Measurements from ENCODE around the gene NTN1. TPM values are rescaled to one million over a fixed set of nuclear protein-coding genes. Genes with fewer than 3 reads are reported as not detected.

NTN1 gene
- total RNA-seq, 1 experiment from 2014 or later = 0.94 TPM

DNA sequence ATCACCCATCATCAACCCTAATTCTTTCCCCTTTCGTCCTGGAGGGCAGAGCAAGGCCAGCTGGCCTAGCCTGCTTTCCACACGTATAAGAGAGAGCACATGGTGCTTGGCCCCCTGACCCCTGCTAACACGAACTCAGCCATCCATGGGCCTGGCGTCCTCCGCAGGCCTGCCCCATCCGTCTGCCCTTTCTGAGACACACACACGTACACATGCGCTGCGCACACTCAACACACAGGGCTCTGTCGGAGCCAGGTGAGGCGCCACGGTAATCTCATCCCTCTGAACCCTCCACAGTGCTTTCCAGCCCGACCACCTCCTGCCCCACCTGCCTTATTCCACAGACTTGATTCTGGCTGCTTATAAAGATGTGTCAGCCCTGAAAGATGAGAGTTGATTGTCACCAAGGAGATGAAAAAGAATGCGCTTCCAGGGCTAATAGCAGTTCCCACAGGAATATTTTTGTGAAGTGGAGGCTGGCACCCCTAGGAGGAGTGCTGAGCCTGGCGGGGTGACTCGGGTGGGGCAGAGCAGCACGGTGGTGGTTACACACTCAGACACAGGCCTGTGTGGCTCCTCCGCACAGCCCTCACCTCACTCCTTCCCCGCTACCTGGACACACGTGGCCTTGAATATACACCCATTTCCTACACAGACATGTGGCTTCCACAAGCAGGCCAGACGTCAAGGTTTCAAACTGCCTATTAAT is 228.1 kb downstream of the NTN1 start:
- no TSS peak for BruUV-seq (replicated peaks)
- Mint-ChIP-seq H3K4me1 (ENCODE audit: low read depth, unreplicated experiment) (no peaks in the 10 kb centered on the region), H3K9me3 (ENCODE audit: low read depth, unreplicated experiment) (no peaks in the 10 kb centered on the region), H3K4me3 (ENCODE audit: low read depth, unreplicated experiment) (no peak overlapping the region), H3K27ac (ENCODE audit: unreplicated experiment) (no peak overlapping the region), H3K27me3 (ENCODE audit: unreplicated experiment) (no peaks in the 10 kb centered on the region), H3K36me3 (ENCODE audit: insufficient read depth, unreplicated experiment) (no peaks in the 10 kb centered on the region)
- CTCF ChIA-PET = no interaction called here
- intact Hi-C loops (cut with micrococcal nuclease; ENCODE audit: unreplicated experiment) = no loop called here
- TF ChIP-seq, protein P1, sequence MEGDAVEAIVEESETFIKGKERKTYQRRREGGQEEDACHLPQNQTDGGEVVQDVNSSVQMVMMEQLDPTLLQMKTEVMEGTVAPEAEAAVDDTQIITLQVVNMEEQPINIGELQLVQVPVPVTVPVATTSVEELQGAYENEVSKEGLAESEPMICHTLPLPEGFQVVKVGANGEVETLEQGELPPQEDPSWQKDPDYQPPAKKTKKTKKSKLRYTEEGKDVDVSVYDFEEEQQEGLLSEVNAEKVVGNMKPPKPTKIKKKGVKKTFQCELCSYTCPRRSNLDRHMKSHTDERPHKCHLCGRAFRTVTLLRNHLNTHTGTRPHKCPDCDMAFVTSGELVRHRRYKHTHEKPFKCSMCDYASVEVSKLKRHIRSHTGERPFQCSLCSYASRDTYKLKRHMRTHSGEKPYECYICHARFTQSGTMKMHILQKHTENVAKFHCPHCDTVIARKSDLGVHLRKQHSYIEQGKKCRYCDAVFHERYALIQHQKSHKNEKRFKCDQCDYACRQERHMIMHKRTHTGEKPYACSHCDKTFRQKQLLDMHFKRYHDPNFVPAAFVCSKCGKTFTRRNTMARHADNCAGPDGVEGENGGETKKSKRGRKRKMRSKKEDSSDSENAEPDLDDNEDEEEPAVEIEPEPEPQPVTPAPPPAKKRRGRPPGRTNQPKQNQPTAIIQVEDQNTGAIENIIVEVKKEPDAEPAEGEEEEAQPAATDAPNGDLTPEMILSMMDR (IDR thresholded peaks at IDR 0.05; ENCODE audit: unreplicated experiment) = no peak
- no peak for DNase-seq

DNA sequence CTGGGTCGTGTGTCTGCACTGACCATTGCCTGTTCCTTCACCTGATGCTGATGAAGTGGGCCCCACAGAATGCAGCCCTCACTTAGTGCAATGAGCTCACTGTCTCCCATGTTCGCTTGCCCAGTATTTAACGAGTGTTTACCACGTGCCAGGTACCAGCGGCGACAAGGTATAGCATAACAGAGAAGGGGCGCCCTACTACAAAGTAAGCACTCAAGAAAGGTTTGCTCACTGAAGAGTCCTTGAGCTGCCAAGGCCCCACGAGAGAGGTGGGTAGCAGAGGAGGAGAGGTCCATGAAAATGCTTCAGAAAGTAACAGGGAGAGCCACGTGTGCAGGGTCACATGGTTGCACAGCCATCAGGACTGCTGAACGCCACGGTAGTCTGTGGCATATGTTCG is 230.0 kb downstream of the NTN1 start:
- Mint-ChIP-seq H3K9me3 (ENCODE audit: low read depth, unreplicated experiment) (no peaks in the 10 kb centered on the region), H3K27me3 (ENCODE audit: unreplicated experiment) (no peaks in the 10 kb centered on the region), H3K4me3 (ENCODE audit: low read depth, unreplicated experiment) (no peak overlapping the region), H3K4me1 (ENCODE audit: low read depth, unreplicated experiment) (no peaks in the 10 kb centered on the region), H3K36me3 (ENCODE audit: insufficient read depth, unreplicated experiment) (no peaks in the 10 kb centered on the region), H3K27ac (ENCODE audit: unreplicated experiment) (no peak overlapping the region)
- DNase-seq = no peak
- intact Hi-C loops (cut with micrococcal nuclease; ENCODE audit: unreplicated experiment) = no loop called here
- no TSS peak for BruUV-seq (replicated peaks)
- TF ChIP-seq, protein P1 (IDR thresholded peaks at IDR 0.05; ENCODE audit: unreplicated experiment) = no peak
- CTCF ChIA-PET = no interaction called here

DNA sequence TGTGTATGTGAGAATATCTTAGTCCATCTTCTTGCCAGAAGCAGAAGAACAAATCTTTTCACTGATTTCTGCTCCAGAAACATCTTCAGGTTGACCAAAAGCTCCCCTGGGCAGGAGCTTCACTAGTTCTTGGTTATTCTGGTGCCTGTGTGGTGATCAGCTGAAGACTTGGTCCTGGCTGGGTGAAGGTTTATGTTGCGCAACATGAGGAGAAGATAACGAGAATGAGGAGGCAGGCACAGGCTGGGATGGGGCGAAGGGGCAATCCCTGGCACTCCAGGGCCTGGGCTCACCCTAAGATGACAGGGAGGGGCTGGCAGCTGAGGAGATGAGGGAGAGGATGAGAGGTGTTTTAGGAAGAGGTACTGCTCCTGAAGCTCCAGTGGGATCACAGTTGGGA is 232.0 kb downstream of the NTN1 start:
- no peak for DNase-seq
- no peaks in the 10 kb centered on the region for H3K27me3 Mint-ChIP-seq (ENCODE audit: unreplicated experiment)
- intact Hi-C loops (cut with micrococcal nuclease; ENCODE audit: unreplicated experiment) = no loop called here
- TF ChIP-seq, protein P1 (IDR thresholded peaks at IDR 0.05; ENCODE audit: unreplicated experiment) = no peak
- no peaks in the 10 kb centered on the region for H3K4me1 Mint-ChIP-seq (ENCODE audit: low read depth, unreplicated experiment)
- CTCF ChIA-PET = interaction anchor here (0.8 kb wide), 1 partner anchor 421 kb away, joined by 10 read pairs; no protein-coding TSS in a partner anchor
- H3K9me3 Mint-ChIP-seq (ENCODE audit: low read depth, unreplicated experiment) = no peaks in the 10 kb centered on the region
- H3K27ac Mint-ChIP-seq (ENCODE audit: unreplicated experiment) = no peak overlapping the region
- no peak overlapping the region for H3K4me3 Mint-ChIP-seq (ENCODE audit: low read depth, unreplicated experiment)
- H3K36me3 Mint-ChIP-seq (ENCODE audit: insufficient read depth, unreplicated experiment) = no peaks in the 10 kb centered on the region
- BruUV-seq (replicated peaks) = no TSS peak

DNA sequence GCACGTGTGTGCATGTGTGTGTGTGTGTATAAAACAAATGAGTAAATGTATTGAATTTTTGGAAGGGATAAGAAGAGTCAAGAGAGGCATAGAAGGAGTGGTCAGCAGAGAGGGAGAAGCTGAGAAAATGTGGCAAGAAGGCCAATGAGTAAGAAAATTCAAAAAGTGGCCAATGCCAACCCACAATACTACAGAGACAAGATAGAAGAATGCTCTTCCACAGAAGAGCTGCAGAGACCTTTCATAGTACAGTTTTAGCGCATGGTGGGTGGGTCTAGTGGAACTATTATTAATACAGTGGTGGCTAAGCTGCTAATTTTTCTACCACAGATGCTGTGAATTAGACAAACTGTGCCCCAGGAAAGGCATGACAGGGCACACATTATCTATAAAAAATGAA is 233.5 kb downstream of the NTN1 start:
- CTCF ChIA-PET = interaction anchor here (0.6 kb wide), 1 partner anchor 966 kb away, joined by 3 read pairs; no protein-coding TSS in a partner anchor

More for the DNA sequence above, 233.5 kb downstream of the NTN1 start:
- Mint-ChIP-seq H3K9me3 (ENCODE audit: low read depth, unreplicated experiment) (no peaks in the 10 kb centered on the region), H3K36me3 (ENCODE audit: insufficient read depth, unreplicated experiment) (no peaks in the 10 kb centered on the region), H3K27ac (ENCODE audit: unreplicated experiment) (no peak overlapping the region), H3K27me3 (ENCODE audit: unreplicated experiment) (no peaks in the 10 kb centered on the region), H3K4me1 (ENCODE audit: low read depth, unreplicated experiment) (no peaks in the 10 kb centered on the region), H3K4me3 (ENCODE audit: low read depth, unreplicated experiment) (no peak overlapping the region)
- BruUV-seq (replicated peaks) = no TSS peak
- no peak for DNase-seq
- intact Hi-C loops (cut with micrococcal nuclease; ENCODE audit: unreplicated experiment) = no loop called here
- TF ChIP-seq, protein P1 (IDR thresholded peaks at IDR 0.05; ENCODE audit: unreplicated experiment) = no peak

Measured in Calu3 (cell line).